Stimulated activated CD4-positive, alpha-beta T cell treated with anti-CD3 and anti-CD28 coated beads, Interleukin-4, amount 100 ng/mL, for 1 hour (primary cell): ENCODE data around the gene ARHGDIB.

Experiments
- DNase-seq: peaks from one replicate; pipeline ENCODE4 v3.0.0-alpha.2; 2020

ARHGDIB gene

GRCh38 chr12:14924541-14924940, 36.9 kb downstream of the ARHGDIB start:
- DNase-seq: no peak

GRCh38 chr12:14923944-14924343, 37.5 kb downstream of the ARHGDIB start:
- DNase-seq: no peak

- DNase-seq: no peak
These were observed 40.2 kb downstream of the ARHGDIB start for GRCh38 chr12:14921218-14921617.

- no peak for DNase-seq
These were observed 40.8 kb downstream of the ARHGDIB start for GRCh38 chr12:14920475-14921126.

GRCh38 chr12:14919455-14919854, 41.9 kb downstream of the ARHGDIB start:
- no peak for DNase-seq

GRCh38 chr12:14915736-14916135, 45.7 kb downstream of the ARHGDIB start:
- DNase-seq: no peak

GRCh38 chr12:14913381-14913781, 48.0 kb downstream of the ARHGDIB start:
- DNase-seq: no peak

GRCh38 chr12:14911131-14911530, 50.3 kb downstream of the ARHGDIB start:
- DNase-seq: no peak

- peak; percentile 11 for DNase-seq
These were observed 51.1 kb downstream of the ARHGDIB start for GRCh38 chr12:14910090-14910915.

- no peak for DNase-seq
These were observed 53.4 kb downstream of the ARHGDIB start for GRCh38 chr12:14907953-14908352.

- DNase-seq: no peak
These were observed 55.3 kb downstream of the ARHGDIB start for GRCh38 chr12:14906114-14906513.

- DNase-seq: no peak
These were observed 56.0 kb downstream of the ARHGDIB start for GRCh38 chr12:14905269-14906004.

GRCh38 chr12:14904854-14905253, 56.5 kb downstream of the ARHGDIB start:
- DNase-seq: no peak

GRCh38 chr12:14903386-14904098, 57.9 kb downstream of the ARHGDIB start:
- no peak for DNase-seq

- no peak for DNase-seq
These were observed 58.9 kb downstream of the ARHGDIB start for GRCh38 chr12:14902465-14902864.

- no peak for DNase-seq
These were observed 60.2 kb downstream of the ARHGDIB start for GRCh38 chr12:14901228-14901562.

GRCh38 chr12:14900521-14901227, 60.7 kb downstream of the ARHGDIB start:
- DNase-seq: no peak

GRCh38 chr12:14896521-14897169, 64.8 kb downstream of the ARHGDIB start:
- DNase-seq: no peak

- no peak for DNase-seq
These were observed 67.7 kb downstream of the ARHGDIB start for GRCh38 chr12:14893506-14894250.

GRCh38 chr12:14892726-14893505, 68.5 kb downstream of the ARHGDIB start:
- DNase-seq: no peak
